ENCODE results near the gene BPGM. TPM values are rescaled to one million over a fixed set of nuclear protein-coding genes. Genes with fewer than 3 reads are reported as not detected.
"Not testable (repeated sequence)": the region's sequence is repeated elsewhere in the genome, so short reads cannot be mapped to it uniquely, and the experiment has no call there.

BPGM gene
- total RNA-seq, 2 experiments from 2014 or later, result 16.3 to 17.4 TPM

DNA sequence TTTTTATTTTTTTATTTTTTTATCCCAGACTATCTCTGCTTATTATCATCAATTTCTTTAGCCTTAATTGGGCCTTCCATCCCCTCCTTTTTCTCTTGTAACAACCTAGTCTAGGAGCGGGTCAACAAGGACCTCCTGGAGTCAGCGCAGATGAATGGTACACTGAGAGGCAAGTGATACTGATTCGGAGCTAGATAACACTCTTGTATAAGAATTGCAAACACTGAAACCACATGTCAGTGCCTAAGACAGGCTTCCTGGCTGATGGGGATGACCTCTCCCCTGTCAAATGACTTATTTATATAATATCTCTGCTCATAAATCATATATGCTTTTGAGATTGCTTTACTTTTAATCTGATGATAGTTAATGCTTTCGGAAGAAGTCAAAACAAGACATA, 22.7 kb downstream of the BPGM start:
- H3K27ac Mint-ChIP-seq, result peak overlapping the region; percentile 83
- no peaks in the 10 kb centered on the region for H3K27me3 Mint-ChIP-seq
- peaks cover 11% of the 10 kb centered on the region for H3K9me3 Mint-ChIP-seq
- H3K36me3 Mint-ChIP-seq, result peaks cover 43% of the 10 kb centered on the region
- DNase-seq, result no peak
- peak overlapping the region; percentile 60 for H3K4me3 Mint-ChIP-seq
- H3K4me1 Mint-ChIP-seq, result peaks cover 53% of the 10 kb centered on the region

DNA sequence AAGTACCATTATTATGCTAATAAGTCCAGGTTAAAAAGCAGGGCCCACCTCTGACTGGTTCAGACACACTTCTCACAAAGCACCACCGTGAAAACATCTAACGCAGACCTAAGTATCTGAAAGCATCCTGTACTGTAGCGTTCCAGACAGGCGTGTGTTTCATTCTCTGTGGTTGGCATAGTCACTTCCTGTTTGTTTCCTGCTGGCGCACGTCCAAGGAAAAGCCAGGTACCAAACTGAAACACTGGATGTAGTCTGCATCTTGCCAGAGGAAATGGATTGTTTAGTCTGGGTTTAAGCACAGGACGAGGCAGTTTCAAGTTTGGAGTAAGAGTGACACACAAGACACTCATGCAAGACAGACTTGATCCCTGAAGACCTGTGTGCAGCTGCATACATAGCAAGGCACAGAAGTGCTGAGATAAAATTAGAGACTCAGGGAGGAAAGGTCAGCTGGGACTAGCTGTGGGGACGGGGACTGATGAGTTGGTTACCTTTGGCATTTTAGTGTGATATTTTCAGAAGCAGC, 23.3 kb downstream of the BPGM start:
- Mint-ChIP-seq H3K27ac (peak overlapping the region; percentile 83), H3K36me3 (peaks cover 43% of the 10 kb centered on the region), H3K27me3 (no peaks in the 10 kb centered on the region), H3K4me1 (peaks cover 50% of the 10 kb centered on the region), H3K9me3 (peaks cover 8% of the 10 kb centered on the region), H3K4me3 (peak overlapping the region; percentile 60)
- DNase-seq, result peak; percentile 74

DNA sequence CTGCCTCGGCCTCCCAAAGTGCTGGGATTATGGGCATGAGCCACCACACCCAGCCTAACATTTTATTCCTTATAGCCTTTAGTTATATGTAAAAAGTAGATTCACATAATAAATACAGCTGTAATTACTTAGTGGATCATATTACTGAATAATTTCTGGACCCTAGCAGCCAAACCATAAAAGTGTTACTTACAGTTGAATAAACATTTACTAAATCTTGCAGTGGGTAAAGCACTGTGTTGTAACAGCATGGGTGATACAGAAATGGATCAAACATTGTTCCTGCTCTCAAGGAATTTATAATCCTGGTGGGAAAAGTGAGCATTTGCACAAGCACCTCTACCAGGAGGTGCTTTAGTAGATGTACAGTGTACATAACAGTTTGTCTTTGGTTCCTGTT, 25.0 kb downstream of the BPGM start:
- Mint-ChIP-seq H3K27me3 (no peaks in the 10 kb centered on the region), H3K9me3 (peaks cover 7% of the 10 kb centered on the region), H3K27ac (no peak overlapping the region), H3K4me1 (peaks cover 46% of the 10 kb centered on the region), H3K4me3 (no peak overlapping the region), H3K36me3 (peaks cover 34% of the 10 kb centered on the region)
- DNase-seq, result no peak

DNA sequence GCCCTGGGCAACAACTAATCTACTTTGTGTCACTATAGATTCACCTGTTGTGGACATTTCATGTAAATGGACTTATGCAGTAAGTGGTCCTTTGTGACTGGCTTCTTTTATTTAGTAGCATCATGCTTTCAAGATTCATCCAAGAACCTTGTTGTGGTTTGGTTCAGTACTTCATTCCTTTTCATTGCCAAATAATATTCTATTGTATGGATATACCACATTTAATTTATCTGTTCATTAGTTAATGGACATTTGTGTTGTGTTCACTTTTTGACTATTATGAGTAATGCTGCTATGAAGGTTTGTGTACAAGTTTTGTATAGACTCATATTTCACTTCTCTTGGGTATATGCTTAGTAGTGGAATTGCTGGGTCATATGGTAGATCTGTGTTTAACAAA, 27.8 kb downstream of the BPGM start:
- no peak for DNase-seq
- Mint-ChIP-seq H3K27me3 (no peaks in the 10 kb centered on the region), H3K4me1 (peaks cover 42% of the 10 kb centered on the region), H3K27ac (no peak overlapping the region), H3K36me3 (peaks cover 26% of the 10 kb centered on the region), H3K4me3 (no peak overlapping the region), H3K9me3 (peaks cover 7% of the 10 kb centered on the region)

DNA sequence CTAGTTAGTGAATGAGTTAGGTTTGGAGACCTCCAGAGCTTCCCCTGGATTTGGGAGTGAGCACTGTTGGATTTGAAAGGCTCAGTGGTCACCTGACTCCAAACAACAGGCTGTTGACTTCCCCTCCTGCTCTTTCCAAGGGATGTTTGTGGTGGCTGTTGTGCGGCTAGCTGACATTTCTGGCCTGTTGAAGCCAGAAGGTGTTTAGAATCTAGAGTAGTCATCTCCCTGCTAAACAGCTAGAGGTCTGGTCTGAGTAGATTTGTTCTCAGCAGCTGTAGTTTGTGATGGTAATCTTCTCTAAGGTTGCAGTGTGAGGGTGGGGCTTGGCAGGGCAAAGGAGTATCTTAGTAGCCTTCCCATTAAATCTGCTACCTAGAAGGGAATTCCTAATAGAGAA, 30.1 kb downstream of the BPGM start:
- peak overlapping the region; percentile 44 for H3K27ac Mint-ChIP-seq
- H3K9me3 Mint-ChIP-seq, result peaks cover 7% of the 10 kb centered on the region
- DNase-seq, result no peak
- H3K4me1 Mint-ChIP-seq, result peaks cover 25% of the 10 kb centered on the region
- H3K4me3 Mint-ChIP-seq, result no peak overlapping the region
- H3K27me3 Mint-ChIP-seq, result no peaks in the 10 kb centered on the region
- H3K36me3 Mint-ChIP-seq, result peaks cover 38% of the 10 kb centered on the region

DNA sequence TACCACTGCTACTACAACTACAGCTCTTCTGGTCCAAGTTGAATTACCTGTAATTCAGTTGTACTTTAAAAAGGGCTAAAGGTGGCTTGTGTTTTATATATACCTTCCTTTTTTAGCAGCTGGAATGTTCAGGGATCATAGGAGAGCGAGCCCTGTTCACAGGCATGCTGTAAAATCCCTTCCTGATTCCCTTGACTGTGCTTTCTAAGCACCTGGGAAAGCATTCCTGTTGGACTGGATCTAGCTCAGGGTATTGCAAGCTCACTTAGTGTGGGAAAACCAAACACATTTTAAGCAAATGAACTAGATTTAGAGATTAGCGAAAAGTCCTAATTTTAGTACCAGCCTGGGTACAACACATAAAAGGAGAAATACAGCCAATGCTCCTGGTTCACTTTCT, 31.5 kb downstream of the BPGM start:
- Mint-ChIP-seq H3K4me3 (no peak overlapping the region), H3K27ac (no peak overlapping the region), H3K9me3 (peaks cover 5% of the 10 kb centered on the region), H3K36me3 (peaks cover 34% of the 10 kb centered on the region), H3K27me3 (no peaks in the 10 kb centered on the region), H3K4me1 (peaks cover 21% of the 10 kb centered on the region)
- DNase-seq, result no peak

DNA sequence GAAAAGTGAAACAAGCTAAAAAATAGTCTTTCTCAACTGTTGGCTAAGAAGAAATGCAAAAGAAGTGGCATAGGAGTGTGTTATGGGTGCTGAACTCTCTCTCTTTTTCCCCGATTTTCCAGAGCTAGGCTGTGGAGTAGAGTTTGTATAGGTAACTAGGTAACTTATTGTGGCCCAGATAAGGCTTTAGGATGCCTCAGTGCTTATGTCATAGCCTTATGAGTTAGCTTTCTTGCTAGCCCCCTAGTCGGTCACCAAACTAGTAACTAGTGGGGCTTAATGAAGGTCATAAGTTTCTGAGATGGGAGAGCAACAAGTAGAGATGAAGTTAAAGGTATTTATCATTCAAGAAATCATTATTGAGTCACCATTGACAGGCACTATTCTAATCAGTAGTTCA, 32.4 kb downstream of the BPGM start:
- Mint-ChIP-seq H3K36me3 (peaks cover 27% of the 10 kb centered on the region), H3K27ac (no peak overlapping the region), H3K27me3 (no peaks in the 10 kb centered on the region), H3K4me1 (peaks cover 21% of the 10 kb centered on the region), H3K9me3 (peaks cover 3% of the 10 kb centered on the region), H3K4me3 (no peak overlapping the region)
- no peak for DNase-seq

DNA sequence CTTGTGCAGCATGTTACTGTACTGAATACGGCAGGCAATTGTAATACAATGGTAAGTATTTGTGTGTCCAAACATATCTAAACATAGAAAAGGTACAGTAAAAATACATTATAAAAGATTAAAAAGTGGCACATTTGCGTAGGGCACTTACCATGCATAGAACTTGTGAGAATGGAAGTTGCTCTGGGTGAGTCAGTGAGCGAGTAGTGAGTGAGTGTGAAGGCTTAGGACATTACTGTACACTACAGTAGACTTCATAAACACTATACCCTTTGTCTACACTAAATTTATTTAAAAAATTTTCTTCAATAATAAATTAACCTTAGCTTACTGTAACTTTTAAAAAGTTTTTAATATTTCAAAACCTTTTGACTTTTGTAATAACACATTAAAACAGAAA, 37.5 kb downstream of the BPGM start:
- DNase-seq, result no peak
- Mint-ChIP-seq H3K4me3 (no peak overlapping the region), H3K27ac (no peak overlapping the region), H3K36me3 (peaks cover 13% of the 10 kb centered on the region), H3K4me1 (no peaks in the 10 kb centered on the region), H3K9me3 (no peaks in the 10 kb centered on the region), H3K27me3 (no peaks in the 10 kb centered on the region)

DNA sequence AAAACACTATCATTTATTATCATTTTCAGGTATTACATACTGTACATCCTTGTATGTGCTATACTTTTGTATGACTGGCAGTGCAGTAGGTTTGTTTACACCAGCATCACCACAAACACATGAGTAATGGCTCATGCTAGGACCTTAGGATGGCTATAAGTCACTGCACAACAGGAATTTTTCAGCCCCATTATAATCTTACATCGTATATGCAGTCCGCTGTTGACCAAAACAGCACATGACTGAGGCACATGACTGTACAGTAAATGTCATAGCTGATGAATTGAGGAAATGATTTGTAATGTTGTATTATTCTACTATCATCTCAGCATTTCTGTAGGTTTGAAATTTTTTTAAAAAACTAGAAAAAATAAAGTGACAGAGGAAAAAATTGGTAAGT, 38.6 kb downstream of the BPGM start:
- no peaks in the 10 kb centered on the region for H3K4me1 Mint-ChIP-seq
- no peak for DNase-seq
- no peak overlapping the region for H3K27ac Mint-ChIP-seq
- H3K4me3 Mint-ChIP-seq, result no peak overlapping the region
- peaks cover 5% of the 10 kb centered on the region for H3K36me3 Mint-ChIP-seq
- no peaks in the 10 kb centered on the region for H3K27me3 Mint-ChIP-seq
- H3K9me3 Mint-ChIP-seq, result no peaks in the 10 kb centered on the region

DNA sequence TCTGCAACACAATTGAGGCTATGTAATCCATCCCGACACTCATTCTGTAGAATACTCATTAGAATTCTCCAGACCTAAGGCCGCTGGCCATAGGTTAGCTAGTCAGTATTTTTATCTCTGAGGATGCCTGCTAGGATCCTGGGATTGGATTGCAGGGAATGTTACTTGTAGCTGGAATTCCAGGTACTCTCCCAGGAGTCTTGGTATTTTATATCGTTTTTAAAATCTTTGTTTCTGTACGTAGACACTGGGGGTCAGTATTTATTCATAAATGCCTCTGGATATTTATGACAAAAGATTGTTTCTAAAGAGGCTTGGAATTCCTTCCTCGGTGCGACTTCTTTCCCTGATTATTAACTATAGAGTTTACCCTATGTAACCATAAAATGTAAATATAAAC, 40.1 kb downstream of the BPGM start:
- no peaks in the 10 kb centered on the region for H3K9me3 Mint-ChIP-seq
- peaks cover 2% of the 10 kb centered on the region for H3K4me1 Mint-ChIP-seq
- H3K36me3 Mint-ChIP-seq, result no peaks in the 10 kb centered on the region
- H3K27ac Mint-ChIP-seq, result no peak overlapping the region
- DNase-seq, result no peak
- no peak overlapping the region for H3K4me3 Mint-ChIP-seq
- H3K27me3 Mint-ChIP-seq, result no peaks in the 10 kb centered on the region

DNA sequence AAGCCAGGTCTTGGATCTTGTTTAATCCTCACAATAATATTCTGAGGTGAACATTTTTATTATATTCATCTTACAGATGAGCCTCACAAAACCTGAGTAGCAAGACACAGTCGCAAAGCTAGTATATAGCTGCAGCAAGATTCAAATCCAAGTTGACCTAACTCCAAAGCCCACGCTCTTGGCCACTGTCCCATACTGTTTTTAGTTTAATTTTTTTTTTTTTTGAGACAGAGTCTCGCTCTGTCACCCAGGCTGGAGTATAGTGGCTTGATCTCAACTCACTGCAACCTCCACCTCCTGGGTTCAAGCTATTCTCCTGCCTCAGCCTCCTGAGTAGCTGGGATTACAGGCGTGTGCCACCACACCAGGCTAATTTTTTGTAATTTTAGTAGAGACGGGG, 42.9 kb downstream of the BPGM start:
- DNase-seq, H3K36me3 Mint-ChIP-seq, H3K9me3 Mint-ChIP-seq, H3K4me3 Mint-ChIP-seq, H3K27me3 Mint-ChIP-seq, H3K27ac Mint-ChIP-seq: not testable (repeated sequence)
- peaks cover 11% of the 10 kb centered on the region for H3K4me1 Mint-ChIP-seq

DNA sequence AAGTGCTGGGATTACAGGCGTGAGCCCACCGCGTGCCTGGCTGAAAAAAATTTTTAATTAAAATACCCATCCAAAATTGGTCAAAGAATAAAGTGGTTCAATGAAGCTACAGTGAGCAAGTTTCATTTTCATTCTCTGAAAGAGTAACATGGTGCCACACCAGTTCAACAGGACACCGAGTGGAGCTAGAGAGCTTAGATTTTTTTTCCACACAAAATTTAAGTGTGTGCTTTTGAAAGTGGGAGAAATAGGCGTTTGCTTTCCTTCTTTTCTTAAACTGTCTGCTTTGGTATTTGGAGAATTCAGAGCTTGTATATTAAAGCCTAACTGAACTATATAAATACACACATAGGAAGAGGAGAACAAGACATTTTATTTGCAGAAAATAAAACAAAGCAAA, 43.4 kb downstream of the BPGM start:
- no peak overlapping the region for H3K27ac Mint-ChIP-seq

DNA sequence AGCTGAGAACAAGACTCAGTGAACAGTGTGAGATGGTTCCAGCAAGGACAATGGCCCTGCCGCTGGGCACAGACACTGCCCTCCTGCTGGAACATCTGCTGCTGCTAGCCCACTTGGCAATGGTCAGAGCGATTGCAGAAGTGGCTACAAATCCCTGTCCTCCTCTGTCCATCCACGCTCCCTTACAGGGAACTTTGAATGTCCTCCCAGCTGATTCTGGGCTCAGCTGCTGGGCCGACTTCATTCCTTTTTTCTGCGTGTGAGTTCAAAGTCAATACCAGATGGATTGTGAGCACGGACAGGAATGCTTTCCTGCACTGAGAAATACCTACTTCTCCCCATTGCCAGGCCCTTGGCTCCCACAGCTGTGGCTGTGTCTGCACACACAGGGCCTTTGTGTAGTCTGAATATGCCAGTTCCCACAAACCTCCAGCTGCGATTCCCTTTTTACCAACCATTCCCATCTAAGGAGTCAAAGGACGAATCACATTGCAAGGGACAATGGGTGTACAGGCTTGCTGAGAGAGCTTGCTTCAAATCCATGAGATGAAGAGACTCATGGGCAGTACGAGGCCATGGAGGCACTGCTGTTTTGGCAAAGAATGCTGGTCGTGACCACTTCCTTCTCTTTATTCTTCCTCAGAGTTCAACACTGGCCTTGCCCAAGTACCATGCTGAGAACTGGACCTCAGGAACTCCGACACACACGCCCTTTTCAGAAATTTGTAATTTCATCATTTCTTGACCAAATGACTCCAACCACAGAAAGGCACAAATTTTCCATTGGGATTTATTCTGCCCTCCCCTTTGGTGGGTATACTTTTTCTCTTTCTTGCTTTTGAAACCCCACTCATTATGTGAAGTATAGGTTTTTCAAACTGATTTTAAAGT, 44.2 kb downstream of the BPGM start:
- Mint-ChIP-seq H3K4me3 (no peak overlapping the region), H3K4me1 (peaks cover 11% of the 10 kb centered on the region), H3K27ac (no peak overlapping the region), H3K27me3 (no peaks in the 10 kb centered on the region), H3K9me3 (no peaks in the 10 kb centered on the region), H3K36me3 (no peaks in the 10 kb centered on the region)
- DNase-seq, result no peak

More for the DNA sequence above, 43.4 kb downstream of the BPGM start:
- Mint-ChIP-seq H3K27me3 (no peaks in the 10 kb centered on the region), H3K36me3 (no peaks in the 10 kb centered on the region), H3K9me3 (no peaks in the 10 kb centered on the region), H3K4me3 (no peak overlapping the region), H3K4me1 (peaks cover 11% of the 10 kb centered on the region)
- no peak for DNase-seq

DNA sequence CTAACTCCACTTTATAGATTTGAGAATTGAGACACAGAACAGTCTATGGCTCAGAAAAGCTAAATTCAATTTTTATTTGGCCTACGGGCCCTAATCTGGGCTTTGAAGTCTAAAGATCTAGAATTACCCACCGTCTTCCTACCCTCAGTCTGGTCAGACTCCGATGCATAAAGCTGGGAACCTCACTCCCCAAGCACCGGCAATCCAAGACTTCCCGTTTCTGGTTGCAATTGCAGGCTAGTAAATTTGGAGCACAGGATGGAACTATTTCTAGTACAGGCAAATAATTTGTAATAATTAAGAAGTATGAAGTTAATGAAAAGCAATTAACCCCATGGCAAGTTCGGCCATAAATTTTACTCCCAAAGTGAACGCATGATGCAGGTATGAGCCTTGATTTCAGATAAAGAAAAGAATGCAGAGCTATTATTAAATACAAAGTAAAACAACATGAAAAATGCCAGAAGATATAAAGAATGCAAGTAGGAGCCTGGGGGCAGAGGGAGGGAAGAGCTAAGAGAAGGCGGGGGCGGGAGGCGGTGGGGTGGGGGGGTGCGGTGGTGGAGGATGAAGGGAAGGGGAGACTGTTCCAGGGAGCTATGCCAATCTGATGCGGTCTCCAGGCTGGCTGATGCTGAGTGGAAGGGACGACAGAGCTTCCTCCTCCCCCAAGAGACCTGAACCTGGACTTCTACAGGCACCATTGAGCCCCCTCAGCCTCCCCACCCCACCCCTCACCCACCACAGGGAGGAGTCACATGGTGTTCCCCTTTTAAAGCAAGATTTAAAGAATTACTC, 45.1 kb downstream of the BPGM start:
- Mint-ChIP-seq H3K4me3 (no peak overlapping the region), H3K27me3 (no peaks in the 10 kb centered on the region), H3K36me3 (no peaks in the 10 kb centered on the region), H3K4me1 (peaks cover 11% of the 10 kb centered on the region), H3K9me3 (no peaks in the 10 kb centered on the region), H3K27ac (no peak overlapping the region)
- no peak for DNase-seq

DNA sequence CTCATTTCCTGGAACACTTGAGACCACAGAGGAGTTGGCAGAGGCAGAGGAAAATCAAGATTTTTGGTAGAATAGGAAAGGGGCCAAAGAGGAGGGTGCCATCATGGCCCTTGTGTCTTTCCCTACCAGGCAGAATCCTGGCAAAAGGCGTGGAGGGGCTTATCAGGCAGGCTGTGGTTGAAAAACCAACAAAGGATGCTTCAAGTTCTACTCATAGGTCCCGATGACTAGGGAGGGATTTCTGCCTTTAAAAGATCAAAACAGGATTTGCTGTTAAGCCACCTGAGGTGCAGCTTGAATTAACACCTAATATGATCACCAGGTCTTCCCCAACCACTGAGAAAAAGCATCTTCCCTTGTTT, 45.7 kb downstream of the BPGM start:
- no peaks in the 10 kb centered on the region for H3K27me3 Mint-ChIP-seq
- peaks cover 11% of the 10 kb centered on the region for H3K4me1 Mint-ChIP-seq
- no peak overlapping the region for H3K27ac Mint-ChIP-seq
- DNase-seq, result no peak
- H3K36me3 Mint-ChIP-seq, result no peaks in the 10 kb centered on the region
- no peaks in the 10 kb centered on the region for H3K9me3 Mint-ChIP-seq
- H3K4me3 Mint-ChIP-seq, result no peak overlapping the region

All from activated naive CD8-positive, alpha-beta T cell treated with anti-CD3 and anti-CD28 coated beads for 36 hours (primary cell).